HG03064 (cell line): ENCODE results near the gene KANSL1L.

ENCODE experiments used
- ATAC-seq: cut with Tn5 transposase; IDR thresholded peaks from one replicate; pipeline ENCODE4 v1.9.1; 2021; ENCODE audit warnings: low read depth; ENCODE audit not compliant: unreplicated experiment

Gene KANSL1L

DNA sequence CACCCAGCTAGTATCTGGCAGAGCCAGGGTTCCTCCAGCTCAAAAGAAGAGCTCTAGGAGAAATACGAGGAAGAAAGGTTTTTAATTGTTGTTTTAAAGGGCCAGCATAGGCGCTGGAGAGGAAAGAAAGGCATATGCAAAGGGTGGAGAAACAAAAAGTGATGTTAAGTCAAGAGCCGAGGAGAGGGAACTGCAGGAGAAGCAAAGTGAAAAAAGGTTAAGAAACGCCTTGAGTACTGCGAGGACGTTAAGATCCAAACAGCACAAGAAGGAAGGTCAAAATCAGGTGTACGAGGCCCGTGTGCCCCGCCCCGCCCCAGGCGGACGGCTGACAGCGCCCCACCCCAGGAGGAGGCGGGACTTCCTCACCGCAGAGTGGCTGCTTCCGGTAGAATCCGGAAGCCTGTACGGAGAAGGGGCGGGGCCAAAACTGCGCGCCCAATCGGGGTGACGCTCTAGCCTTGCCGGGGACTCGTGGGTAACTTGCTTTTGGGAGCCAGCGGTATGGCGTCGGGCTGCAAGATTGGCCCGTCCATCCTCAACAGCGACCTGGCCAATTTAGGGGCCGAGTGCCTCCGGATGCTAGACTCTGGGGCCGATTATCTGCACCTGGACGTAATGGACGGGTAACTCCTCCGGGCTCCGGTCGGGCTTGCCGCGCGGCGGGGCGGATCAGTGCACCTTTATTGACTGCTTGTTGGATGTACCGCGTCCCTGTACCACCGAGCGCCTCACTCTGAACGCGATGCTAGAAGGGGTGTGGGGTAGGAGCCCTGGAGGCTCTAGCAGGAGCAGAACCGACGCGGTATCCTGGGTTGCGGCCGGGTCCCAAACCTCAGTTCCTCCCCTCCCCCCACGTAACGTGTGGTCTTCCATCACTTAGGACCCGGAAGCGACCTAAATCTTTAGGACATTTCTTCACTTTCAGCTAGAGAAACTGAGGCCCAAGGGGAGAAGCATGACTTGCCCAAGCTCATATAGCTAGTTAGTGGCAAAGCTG is 168.8 kb downstream of the KANSL1L start, which contains the start of gene RPE:
Gene RPE, plus strand, starts transcription at position 481 of the 1,000 bp plus-strand sequence. Its CDS starts 24 bp downstream, at position 505.
- ATAC-seq = peak; percentile 100

DNA sequence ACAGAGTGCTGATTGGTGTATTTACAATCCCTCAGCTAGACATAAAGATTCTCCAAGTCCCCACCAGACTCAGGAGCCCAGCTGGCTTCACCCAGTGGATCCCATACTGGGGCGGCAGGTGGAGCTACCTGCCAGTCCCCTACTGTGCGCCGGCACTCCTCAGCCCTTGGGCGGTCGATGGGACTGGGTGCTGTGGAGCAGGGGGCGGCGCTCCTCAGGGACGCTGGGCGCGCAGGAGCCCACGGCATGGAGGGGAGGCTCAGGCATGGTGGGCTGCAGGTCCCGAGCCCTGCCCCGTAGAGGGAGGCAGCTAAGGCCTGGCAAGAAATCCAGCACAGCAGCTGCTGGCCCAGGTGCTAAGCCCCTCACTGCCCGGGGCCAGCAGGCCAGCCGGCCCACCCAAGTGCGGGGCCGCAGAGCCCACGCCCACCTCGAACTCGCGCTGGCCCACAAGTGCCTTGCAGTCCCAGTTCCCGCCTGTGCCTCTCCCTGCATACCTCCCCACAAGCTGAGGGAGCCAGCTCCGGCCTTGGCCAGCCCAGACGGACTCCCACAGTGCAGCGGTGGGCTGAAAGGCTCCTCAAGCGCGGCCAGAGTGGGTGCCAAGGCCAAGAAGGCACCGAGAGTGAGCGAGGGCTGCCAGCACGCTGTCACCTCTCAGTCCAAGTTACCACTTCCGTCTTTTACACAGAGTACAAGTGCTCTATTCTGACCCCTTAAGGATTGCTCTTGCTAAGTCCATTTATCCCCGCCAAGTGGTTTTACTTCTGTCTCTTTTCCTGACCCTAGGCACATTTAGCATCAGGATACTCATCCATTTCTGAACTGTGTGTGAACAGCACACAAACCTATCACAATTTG is 170.5 kb downstream of the KANSL1L start:
- no peak for ATAC-seq

DNA sequence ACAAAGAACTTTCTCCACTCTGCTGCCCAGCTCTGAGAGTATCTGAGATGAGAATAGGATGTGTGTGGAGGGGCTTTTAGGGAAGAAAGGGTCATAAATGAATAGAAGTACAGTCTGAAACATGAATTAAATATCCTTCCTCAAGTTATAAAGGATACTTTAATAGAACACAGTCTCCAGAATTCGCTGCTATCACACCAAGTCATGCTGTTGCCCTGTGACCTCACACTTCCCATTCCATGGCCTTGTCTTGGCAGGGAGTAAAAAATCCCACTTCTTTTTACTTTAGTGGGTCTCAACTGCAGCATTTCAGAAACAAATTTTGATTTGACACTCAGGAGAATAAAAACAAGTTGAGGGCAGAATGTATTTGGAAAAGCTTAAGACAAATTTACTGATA is 172.6 kb downstream of the KANSL1L start:
- ATAC-seq = no peak

DNA sequence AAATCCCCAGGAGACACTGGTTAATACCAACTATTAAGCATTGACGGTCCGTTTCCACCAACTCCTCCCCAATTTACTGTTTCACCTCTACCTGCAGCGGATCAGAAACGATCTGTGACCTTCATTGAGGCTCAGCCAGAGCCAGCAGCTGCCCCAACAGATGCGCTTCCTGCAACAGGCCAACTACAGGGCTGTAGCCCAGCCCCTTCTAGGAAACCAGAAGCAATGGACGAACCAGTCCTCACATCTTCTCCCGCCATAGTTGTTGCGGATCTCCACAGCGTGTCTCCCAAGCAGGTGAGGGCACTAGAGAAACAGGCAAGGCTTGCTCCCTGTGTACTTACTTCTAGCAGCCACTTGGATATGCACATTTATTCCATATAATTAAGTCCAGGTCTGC is 177.2 kb downstream of the KANSL1L start:
- no peak for ATAC-seq

DNA sequence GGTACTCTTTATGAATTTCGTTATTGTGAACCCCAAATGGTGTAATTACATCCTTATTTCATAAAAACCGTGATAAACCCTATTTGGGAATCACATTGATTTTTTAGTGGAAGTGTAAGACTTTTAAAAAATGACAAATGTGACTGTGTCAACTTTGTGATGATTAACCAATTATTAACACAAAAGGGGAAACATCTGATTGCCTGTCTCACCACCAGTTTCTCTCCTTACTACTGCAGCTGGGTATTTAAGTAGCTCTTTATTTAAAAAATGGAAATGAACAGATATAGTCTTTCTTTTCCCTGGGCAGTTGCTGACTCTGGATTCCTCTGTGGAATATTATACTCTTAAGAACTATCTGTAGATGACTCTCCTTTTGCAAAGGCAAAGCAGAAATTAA is 180.4 kb downstream of the KANSL1L start:
- ATAC-seq = no peak

DNA sequence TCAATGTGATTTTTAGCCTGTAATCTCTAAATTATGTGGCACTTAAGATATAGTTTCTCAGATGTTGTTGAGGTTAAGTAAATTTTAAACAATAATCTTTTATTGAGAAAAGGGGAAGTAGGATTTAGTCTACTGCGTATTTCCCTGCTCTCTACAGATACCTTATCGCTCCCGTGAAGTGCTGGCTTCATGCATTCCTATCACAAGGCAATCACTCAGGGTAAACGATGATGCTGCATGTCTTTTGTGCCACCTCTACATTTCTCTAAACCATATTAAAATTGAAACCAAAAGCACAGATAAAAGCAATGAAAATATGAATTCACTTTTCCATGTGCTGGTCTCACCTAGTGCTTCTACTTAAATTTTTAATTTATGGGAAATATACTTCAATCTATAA is 183.2 kb downstream of the KANSL1L start:
- no peak for ATAC-seq

DNA sequence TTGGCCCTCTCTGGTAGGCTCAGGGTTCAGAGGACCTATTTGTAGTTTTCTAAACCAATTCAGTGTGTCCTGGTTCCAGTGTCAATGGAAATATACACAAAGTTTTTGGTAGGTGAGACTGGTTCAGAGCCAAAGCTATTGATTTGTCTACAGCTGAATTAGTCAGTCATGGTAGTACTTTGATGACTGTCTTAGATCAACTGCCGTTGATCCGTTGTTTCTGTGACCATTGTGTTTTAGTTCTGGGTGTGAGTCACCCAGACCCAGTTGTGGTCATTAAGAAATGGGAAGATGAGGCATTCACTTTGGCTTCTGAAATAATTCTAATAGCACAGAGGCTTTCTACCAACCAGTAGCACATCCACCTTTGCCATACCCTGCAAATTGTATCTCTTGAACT is 184.8 kb downstream of the KANSL1L start:
- no peak for ATAC-seq

DNA sequence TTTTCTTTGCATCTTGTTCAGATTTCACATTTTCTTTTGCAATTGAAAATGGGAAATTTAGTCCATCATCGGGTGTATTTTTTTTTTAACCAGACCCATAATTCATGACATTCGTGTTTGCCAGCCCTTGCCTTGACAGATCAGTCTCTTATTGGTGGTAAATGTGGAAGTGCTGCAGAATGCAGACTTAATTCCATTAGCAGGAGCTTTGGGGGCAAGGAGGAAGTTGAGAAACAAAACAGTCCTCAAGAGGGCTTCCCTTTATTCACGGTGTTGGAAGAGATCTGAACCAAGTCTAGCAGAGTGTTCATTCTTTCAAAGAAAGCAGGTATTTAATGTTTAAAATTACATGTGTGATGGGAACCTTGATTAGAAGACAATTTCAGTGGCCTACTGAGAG is 185.3 kb downstream of the KANSL1L start:
- no peak for ATAC-seq

DNA sequence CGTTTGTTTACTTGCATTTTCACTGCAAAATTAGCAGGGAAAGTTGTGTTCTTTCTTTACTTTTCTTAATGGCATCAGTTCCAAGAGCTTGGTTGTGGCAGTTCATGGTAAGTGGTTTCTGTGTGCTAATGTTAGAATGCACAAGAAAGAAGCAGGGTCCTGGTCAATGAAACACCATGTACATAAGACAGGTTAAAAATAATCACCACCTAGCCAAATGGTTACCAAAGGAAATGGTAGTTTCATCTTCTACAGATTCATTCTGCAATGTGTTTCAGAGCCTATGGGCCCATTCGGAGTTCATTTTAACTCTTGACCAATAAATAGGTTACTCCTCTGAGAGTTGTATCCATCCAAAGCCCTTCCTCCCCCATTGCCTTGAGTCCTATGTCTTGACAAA is 186.9 kb downstream of the KANSL1L start:
- no peak for ATAC-seq

DNA sequence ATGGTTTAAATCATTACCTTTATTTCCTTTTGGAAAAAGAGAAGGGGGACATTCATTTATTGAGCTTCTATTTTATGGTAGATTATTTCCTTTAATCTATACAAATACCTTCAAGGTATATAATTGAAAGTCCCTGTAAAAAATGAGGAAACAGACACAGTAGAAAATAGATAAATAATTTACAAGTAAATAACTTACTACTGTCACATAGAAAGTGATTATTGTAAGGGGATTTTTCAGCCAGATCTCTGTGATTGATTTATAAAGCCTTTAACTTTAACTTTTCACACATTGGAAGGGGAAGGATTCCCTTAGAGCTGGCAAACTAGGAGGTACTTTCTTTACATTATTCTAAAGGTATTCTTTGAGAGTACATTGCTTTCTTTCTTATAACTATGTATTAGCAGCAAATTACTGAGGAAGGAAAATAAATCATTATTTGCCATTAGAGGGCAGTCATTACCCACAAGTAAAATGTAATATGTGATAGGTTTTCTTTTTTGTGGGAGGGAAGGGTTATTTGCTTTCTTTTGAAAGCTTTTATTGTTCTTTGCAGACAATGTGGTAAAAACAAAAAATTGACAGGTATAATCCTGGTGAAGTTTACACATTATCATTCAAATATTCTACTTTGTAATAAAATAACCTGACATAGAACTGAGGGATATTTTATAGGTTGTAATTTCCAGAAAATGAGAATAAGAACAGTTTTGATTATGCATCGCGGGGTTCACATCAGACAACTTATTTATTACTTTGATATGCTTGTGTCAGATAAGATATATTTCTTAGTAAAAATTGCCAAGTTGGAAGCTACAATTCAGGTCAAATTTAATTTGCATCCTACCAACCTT is 193.6 kb downstream of the KANSL1L start:
- peak; percentile 54 for ATAC-seq

DNA sequence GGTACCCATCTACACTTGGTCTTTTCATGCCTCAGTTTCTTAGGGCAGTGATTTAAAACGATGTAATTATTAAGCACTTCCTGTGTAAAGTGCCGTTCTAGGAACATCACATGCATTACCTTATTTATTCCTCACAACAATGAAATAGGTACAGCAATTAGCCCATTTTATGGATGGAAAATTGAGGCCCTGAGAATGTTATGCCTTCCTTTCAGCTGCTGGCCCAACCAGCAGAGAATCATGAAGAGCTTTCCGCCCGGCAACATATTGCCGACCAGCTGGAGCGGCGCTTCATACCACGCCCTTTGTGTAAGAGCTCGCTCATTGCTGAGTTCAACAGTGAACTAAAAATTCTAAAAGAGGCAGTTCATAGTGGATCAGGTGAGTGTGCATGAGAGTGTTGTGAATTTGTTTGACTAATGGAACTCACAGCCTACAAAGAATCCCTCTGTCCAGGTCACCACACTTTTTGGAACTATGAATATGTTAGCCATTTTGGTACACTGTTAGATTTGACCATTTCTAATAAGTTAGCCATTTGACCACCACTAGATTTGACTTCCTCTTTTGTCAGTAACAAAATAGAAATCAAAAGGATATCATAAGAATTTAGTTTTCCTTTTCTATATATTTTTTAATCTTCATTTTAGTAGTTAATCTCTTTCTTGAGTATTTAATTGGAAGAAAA is 194.4 kb downstream of the KANSL1L start:
- peak; percentile 86 for ATAC-seq

DNA sequence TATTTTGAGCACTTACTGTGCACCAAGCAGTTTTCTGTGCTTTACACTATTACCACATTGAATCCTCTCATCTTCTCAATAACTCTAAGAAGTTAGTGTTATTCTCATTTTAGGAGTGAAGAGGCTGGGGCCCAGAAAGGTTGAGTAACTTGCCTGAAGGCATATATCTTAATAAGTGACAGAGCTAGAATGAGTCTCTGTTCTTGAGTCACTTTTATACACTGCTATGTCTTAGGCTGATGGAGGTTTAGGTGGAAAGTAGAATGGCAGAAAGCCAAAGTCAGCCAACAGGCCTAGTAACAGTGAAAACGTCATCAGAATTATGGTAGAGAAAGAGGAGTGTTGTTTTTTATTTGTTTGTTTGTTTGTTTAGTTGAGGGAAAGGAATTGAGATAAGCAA is 196.6 kb downstream of the KANSL1L start:
- ATAC-seq = no peak

DNA sequence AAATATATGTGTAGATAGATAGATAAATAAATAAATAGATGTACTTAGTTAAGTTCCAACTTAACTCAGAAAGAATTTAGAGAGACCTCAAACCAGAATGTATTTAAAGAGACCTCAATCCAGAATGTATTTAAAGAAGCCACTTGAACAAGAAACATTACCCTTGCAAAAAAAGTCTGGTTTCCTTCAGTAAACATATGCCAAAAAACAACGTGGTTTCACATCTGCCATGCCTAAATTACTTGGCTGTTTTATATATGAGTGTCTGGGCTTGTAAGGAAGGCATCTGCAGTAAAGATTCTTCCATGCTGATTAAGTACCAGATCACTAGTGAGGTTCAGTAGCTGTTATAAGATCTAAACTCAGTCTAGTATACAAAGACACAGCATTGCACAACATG is 197.9 kb downstream of the KANSL1L start:
- no peak for ATAC-seq
